T-helper 17 cell (primary cell): Measurements from ENCODE around the gene CHI3L1. TPM values are rescaled to one million over a fixed set of nuclear protein-coding genes. Genes with fewer than 3 reads are reported as not detected.

Source experiments
- ATAC-seq: fragments of 150-1000 bp; cut with Tn5 transposase; 2 replicates; pipeline ENCODE4 v1.10.0; 2021; ENCODE audit warnings: mild to moderate bottlenecking, moderate library complexity
- DNase-seq, 3 donors: peaks; one replicate each; pipeline versions ENCODE4 v3.0.0 to v3.0.0-alpha.2; 2020 to 2021
- H3K9me3 ChIP-seq: one replicate; pipeline ENCODE4 v1.7.0; 2013; ENCODE audit warnings: low read length, mild to moderate bottlenecking; ENCODE audit not compliant: control insufficient read depth, poor library complexity, severe bottlenecking
- H3K27ac Mint-ChIP-seq: one replicate; pipeline ENCODE4 v1.8.0; 2022; ENCODE audit warnings: mild to moderate bottlenecking, moderate library complexity, mixed read lengths
- H3K27me3 Mint-ChIP-seq: one replicate; pipeline ENCODE4 v1.8.0; 2022; ENCODE audit warnings: mixed read lengths
- H3K36me3 Mint-ChIP-seq: one replicate; pipeline ENCODE4 v1.8.0; 2022; ENCODE audit warnings: low read depth, mixed read lengths
- H3K4me1 Mint-ChIP-seq: one replicate; pipeline ENCODE4 v1.8.0; 2022; ENCODE audit warnings: mild to moderate bottlenecking, mixed read lengths
- H3K4me3 Mint-ChIP-seq: one replicate; pipeline ENCODE4 v1.8.0; 2022; ENCODE audit warnings: mild to moderate bottlenecking, moderate library complexity, mixed read lengths
- total RNA-seq, 4 donors: library from RNA in 2 of 4; stranded (reverse) in 2 of 4; gene quantifications; one replicate each; pipeline ENCODE4 v1.2.3 and lab custom pipeline; 2022 to 2026

Gene CHI3L1
- total RNA-seq, 2 donors from 2014 or later, result not detected

DNA sequence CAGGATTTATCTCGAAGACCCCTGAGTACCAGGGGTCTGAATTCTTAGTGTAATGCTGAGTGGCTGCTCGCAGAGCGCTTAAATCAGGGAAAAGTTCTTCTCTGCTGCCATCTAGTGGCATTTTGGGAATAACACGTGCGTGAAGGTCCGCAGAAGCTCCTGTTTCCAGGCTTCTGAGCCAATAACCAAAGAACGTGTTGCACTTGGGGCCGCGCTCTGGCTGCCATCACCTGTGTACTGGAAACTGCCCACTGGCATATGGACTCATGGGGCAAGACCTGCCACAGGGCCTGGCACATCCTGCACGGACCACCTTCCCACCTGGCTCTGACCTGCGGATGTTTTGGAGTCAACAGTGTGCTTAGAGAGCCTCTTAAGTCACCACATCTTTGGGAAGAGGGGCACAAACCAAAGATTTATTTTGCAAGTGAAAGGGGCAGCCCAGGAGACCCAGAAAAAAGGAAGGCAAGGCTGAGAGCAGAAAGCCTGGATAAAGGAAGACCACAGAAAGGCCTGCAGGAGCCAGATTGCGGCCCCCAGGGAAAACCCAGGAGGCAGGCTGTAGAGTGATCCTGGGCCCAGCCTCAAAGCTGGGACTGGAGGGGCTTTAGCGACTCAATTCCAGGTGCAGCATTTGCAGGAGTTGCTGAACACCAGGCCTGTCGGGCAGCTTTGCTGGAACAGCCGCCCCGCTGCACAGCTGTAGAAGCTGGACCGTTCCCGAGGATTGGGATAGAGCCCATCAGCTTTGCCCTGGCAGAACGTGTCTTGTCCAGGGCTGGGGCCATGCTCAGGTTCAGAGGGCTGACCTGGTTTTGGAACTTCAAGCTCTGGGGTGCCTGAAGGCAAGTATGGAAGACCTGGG is 30.0 kb upstream of the CHI3L1 start:
- peak in 2 of 3 donors; percentile 14 to 41 for DNase-seq
- ATAC-seq, result peak; percentile 64
- Mint-ChIP-seq H3K27ac (peak overlapping the region; percentile 66), H3K27me3 (peaks cover 29% of the 10 kb centered on the region), H3K4me1 (peaks cover 8% of the 10 kb centered on the region), H3K4me3 (no peak overlapping the region), H3K36me3 (peaks cover 2% of the 10 kb centered on the region)
- no peaks in the 10 kb centered on the region for H3K9me3 ChIP-seq

DNA sequence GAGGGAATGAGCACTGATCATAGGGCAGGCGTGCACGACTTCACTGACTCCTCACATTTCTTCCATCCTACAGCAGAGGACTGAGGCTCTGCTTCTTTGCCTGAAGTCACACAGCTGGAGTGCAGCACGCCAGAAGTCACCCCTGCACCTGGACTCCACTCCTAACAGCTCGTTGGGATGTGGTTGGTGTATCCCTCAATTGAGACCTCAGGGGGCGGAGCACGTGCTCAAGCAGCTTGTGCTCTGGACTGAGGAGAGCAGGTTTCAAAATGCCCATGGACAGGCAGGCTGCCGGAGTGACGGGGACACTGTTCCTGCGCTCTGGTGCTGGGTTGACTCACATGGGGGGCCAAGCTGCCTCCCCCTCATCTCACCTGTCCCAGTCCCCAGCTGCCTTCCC is 29.1 kb upstream of the CHI3L1 start:
- Mint-ChIP-seq H3K36me3 (peaks cover 2% of the 10 kb centered on the region), H3K27ac (no peak overlapping the region), H3K4me3 (no peak overlapping the region), H3K4me1 (peaks cover 8% of the 10 kb centered on the region), H3K27me3 (peaks cover 29% of the 10 kb centered on the region)
- ATAC-seq (no peak), DNase-seq (no peak)
- H3K9me3 ChIP-seq, result no peaks in the 10 kb centered on the region

DNA sequence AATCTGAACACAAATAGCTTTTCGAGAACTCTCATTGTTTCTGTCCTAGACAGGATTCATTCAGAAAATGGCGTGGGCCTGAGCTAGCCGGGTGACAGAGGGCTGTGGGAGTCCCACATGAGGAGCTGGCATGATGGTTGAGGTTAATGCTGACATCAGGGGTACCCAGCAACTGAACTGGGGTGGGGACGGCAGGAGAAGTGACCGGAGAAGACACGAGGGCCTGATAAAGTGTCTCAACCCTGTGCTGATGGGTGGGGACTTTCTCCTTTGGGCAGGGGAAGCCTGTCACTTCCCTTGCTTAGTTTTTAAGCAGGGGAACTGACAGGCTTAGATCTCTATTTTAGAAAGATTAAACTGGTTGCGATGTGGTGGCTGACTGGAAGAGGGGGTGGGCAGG is 28.4 kb upstream of the CHI3L1 start:
- no peaks in the 10 kb centered on the region for H3K9me3 ChIP-seq
- Mint-ChIP-seq H3K27me3 (peaks cover 29% of the 10 kb centered on the region), H3K36me3 (peaks cover 2% of the 10 kb centered on the region), H3K4me3 (no peak overlapping the region), H3K4me1 (peaks cover 8% of the 10 kb centered on the region), H3K27ac (no peak overlapping the region)
- ATAC-seq (no peak), DNase-seq (no peak)

DNA sequence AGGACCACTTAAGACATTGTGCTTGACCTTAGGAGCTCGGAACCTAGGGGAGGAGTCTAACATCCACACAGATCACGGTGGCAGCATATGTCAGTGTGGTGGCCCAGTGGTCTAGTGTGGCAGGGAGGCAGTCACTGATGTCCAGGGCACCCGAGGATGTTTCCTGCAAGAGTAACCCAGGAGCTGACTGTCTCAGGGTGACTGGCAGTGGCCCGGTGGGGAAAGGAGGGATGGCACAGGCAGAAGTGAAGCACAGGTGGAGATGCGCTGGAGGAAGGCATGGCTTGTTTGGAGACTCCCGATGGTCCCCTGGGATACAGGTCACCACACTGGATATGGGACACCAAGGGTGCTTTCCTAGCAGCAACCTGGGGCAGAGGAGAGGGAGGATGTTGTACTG is 26.6 kb upstream of the CHI3L1 start:
- ATAC-seq (no peak), DNase-seq (no peak)
- H3K9me3 ChIP-seq, result no peaks in the 10 kb centered on the region
- H3K27me3 Mint-ChIP-seq, result peaks cover 16% of the 10 kb centered on the region
- H3K4me3 Mint-ChIP-seq, result no peak overlapping the region
- H3K27ac Mint-ChIP-seq, result no peak overlapping the region
- H3K36me3 Mint-ChIP-seq, result no peaks in the 10 kb centered on the region
- peaks cover 8% of the 10 kb centered on the region for H3K4me1 Mint-ChIP-seq

DNA sequence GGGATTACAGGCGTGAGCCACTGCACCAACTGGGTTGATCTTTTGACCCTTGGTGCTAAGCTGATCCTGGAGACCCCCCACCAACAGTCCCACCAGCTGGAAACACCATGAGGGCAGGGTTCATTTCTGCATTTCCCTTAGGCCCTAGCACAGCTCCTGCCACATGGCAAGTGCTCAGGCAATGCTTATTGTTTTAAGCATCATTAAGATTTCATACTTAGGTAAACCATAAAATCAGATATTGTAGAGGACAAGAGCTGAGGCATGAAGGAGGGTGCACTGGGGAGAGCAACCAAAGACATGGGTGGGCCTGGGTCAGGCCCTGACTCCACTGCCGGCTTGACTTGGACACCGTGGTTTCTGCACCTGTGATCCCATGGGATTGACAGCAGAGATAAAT is 25.3 kb upstream of the CHI3L1 start:
- peaks cover 21% of the 10 kb centered on the region for H3K27me3 Mint-ChIP-seq
- ATAC-seq, result no peak
- H3K36me3 Mint-ChIP-seq, result no peaks in the 10 kb centered on the region
- peak overlapping the region; percentile 21 for H3K27ac Mint-ChIP-seq
- no peak for DNase-seq
- H3K4me1 Mint-ChIP-seq, result peaks cover 8% of the 10 kb centered on the region
- no peak overlapping the region for H3K4me3 Mint-ChIP-seq
- no peaks in the 10 kb centered on the region for H3K9me3 ChIP-seq

DNA sequence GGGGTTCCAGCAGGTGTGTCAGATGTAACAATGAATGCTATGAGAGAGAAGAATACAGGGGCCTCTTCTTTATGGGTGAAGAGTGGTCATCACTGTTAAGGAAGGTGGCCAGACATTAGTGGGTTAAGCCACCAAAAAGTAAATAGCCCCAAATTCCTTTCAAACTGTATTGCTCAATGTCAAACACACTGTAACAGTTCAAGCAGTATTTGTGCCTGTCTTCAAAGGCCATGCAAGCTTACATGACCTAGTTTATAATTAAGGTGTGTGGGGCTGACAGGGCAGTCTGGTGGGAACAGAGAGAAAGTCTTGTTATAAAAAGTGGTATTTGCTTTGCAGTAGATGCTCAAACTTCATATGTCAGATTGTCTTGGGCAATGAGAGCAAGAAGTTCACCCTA is 24.5 kb upstream of the CHI3L1 start:
- Mint-ChIP-seq H3K27me3 (peaks cover 14% of the 10 kb centered on the region), H3K27ac (no peak overlapping the region), H3K4me3 (no peak overlapping the region), H3K36me3 (no peaks in the 10 kb centered on the region), H3K4me1 (peaks cover 3% of the 10 kb centered on the region)
- ATAC-seq (no peak), DNase-seq (no peak)
- no peaks in the 10 kb centered on the region for H3K9me3 ChIP-seq

DNA sequence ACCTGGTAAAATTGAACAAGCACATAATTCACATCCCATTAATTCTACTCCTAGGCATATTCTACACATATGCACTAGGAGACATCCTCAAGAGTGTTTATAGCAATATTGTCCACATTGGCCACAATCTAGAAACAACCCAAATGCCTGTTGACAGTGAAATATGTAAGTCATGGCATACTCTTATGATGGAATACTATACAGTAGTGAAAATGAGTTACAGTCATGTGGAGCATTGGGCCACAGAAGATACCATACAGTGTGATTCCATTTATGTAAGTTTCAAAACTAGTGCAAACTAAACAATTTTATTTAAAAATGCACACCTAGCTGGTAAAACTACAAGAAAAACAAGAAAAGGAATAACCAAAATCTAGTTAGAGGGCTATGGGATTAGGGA is 23.8 kb upstream of the CHI3L1 start:
- Mint-ChIP-seq H3K36me3 (no peaks in the 10 kb centered on the region), H3K4me3 (no peak overlapping the region), H3K4me1 (peaks cover 3% of the 10 kb centered on the region), H3K27me3 (peaks cover 14% of the 10 kb centered on the region), H3K27ac (no peak overlapping the region)
- H3K9me3 ChIP-seq, result no peaks in the 10 kb centered on the region
- DNase-seq (no peak), ATAC-seq (no peak)

DNA sequence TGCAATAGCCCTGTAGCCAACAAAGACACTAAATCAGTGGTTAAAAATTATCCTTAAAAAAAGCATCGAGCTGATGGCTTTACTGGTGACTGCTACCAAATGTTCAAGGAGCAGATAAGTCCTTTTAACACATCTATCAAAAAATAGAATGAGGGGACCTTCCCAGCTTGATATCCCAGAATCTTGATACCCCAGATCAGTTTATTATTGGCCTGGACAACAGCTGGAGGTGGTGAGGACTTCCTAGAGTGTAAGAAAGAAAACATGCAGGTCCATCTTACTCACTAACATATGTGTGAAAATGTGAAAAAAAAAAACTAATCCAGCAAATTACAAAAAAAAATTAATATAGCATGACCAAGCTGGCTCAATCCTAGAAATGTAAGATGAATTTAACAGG is 21.7 kb upstream of the CHI3L1 start:
- no peak overlapping the region for H3K27ac Mint-ChIP-seq
- H3K9me3 ChIP-seq, result no peaks in the 10 kb centered on the region
- H3K36me3 Mint-ChIP-seq, result no peaks in the 10 kb centered on the region
- DNase-seq, result no peak
- H3K4me3 Mint-ChIP-seq, result no peak overlapping the region
- no peaks in the 10 kb centered on the region for H3K4me1 Mint-ChIP-seq
- H3K27me3 Mint-ChIP-seq, result peaks cover 20% of the 10 kb centered on the region
- ATAC-seq, result no peak

DNA sequence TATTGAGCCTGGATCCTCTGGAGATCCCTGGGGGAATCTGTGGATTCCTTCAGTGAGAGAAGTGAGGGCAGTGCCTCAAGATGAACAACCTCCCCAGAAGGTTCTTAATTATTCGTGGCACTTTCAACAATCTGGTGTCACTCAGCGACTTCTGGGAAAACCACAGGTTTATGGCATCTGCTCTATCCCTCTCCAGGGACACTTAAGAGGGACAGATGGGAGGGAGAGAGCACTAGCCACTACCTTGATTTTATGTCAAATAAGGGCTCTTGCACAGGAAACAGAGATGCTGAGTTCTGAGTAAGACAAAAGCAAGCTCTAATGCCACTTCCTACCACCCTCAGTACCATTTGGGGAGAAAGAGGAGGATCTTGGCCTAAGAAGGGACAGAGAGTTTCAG is 21.2 kb upstream of the CHI3L1 start:
- H3K27me3 Mint-ChIP-seq, result peaks cover 20% of the 10 kb centered on the region
- DNase-seq (no peak), ATAC-seq (no peak)
- no peaks in the 10 kb centered on the region for H3K4me1 Mint-ChIP-seq
- H3K27ac Mint-ChIP-seq, result no peak overlapping the region
- no peak overlapping the region for H3K4me3 Mint-ChIP-seq
- no peaks in the 10 kb centered on the region for H3K9me3 ChIP-seq
- no peaks in the 10 kb centered on the region for H3K36me3 Mint-ChIP-seq

DNA sequence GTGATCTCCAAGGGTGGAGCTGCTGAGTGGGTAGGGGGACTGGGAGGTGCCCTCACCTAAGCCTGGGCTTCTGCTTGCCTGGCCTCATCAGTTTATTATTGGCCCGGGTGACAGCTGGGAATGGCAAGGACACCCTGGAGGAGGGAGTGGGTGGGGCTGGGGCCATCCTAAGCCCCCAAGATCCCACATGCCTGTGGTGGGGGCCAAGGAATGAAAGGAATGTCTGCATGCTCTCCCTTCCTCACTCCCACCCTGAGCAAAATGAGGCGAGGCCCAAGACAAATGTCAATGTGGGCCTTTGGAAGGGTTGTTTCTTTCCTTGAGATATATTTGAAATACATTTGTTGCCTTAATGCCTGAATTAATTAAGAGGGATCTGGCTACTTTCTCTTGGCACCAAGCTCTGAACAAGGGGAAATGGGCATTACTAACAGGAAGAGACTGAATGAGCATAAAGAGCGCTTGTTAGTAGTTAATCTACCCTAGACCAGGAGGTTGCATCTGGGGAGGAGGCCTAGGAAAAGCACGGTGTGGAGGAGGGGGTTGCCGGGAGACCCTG is 19.7 kb upstream of the CHI3L1 start:
- Mint-ChIP-seq H3K4me1 (no peaks in the 10 kb centered on the region), H3K4me3 (no peak overlapping the region), H3K27ac (no peak overlapping the region), H3K27me3 (peaks cover 32% of the 10 kb centered on the region), H3K36me3 (no peaks in the 10 kb centered on the region)
- no peak for DNase-seq
- no peak for ATAC-seq
- no peaks in the 10 kb centered on the region for H3K9me3 ChIP-seq

DNA sequence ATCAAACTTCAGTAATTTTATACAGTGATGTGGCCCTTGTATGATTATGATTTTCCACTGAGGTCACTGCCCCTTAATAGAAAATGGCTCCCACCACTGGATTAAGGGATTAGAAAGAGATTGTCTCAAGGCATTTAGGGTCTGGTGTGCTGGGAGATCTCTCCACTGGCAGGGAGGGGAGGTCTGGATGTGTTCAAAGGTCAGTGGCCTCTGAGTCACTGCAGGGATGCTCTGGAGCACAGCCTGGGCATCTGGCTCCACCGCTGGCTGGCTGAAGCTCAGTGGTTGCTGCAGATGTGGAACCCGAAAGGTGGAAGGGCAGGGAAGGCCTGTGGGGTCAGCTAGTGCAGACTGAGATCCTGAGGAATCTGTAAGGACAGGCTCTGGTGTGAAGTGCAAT is 18.3 kb upstream of the CHI3L1 start:
- Mint-ChIP-seq H3K4me3 (no peak overlapping the region), H3K27ac (no peak overlapping the region), H3K27me3 (peaks cover 46% of the 10 kb centered on the region), H3K36me3 (peaks cover 2% of the 10 kb centered on the region), H3K4me1 (no peaks in the 10 kb centered on the region)
- H3K9me3 ChIP-seq, result no peaks in the 10 kb centered on the region
- ATAC-seq, result no peak
- DNase-seq, result no peak

DNA sequence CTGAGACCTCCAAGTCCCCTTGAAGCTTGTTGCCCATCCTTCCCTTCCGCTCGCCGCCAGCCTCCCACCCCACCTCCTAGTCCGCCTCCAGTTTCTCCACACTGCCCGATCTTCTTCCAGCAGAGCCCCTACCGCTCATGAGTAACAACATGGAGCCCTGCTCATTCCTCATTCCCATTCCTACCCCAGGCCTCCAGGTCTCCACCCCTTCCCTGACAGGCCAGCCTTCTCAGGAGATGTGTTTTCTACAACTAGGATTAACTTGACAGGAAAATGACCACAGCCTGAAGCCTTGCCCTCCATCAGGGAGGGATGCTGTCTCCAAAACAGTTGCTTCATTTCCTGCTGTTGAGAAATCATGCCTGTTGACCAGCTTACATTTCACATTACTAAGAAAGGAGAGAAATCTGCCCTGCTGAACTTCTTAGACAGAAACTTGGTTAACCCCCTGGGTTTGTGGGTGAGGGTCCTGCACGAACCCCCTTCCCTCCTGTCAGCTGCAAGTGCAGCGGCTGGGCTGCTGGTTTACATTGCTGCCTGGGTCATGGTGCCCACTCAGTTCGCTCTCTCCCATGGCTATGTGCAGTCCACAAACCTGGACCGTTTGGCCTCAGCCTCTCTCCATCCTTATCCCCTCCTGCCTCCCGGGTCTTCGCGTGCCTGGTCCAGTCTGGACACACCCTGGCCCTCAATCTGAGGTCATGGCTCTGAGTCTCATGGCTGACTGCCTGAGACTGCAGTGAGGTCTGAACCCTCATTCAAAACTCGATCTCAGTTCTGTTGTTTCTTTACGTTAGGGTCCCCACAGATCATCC is 16.1 kb upstream of the CHI3L1 start:
- ATAC-seq (no peak), DNase-seq (no peak)
- Mint-ChIP-seq H3K4me3 (no peak overlapping the region), H3K4me1 (no peaks in the 10 kb centered on the region), H3K36me3 (peaks cover 2% of the 10 kb centered on the region), H3K27me3 (peaks cover 58% of the 10 kb centered on the region), H3K27ac (no peak overlapping the region)
- H3K9me3 ChIP-seq, result no peaks in the 10 kb centered on the region

DNA sequence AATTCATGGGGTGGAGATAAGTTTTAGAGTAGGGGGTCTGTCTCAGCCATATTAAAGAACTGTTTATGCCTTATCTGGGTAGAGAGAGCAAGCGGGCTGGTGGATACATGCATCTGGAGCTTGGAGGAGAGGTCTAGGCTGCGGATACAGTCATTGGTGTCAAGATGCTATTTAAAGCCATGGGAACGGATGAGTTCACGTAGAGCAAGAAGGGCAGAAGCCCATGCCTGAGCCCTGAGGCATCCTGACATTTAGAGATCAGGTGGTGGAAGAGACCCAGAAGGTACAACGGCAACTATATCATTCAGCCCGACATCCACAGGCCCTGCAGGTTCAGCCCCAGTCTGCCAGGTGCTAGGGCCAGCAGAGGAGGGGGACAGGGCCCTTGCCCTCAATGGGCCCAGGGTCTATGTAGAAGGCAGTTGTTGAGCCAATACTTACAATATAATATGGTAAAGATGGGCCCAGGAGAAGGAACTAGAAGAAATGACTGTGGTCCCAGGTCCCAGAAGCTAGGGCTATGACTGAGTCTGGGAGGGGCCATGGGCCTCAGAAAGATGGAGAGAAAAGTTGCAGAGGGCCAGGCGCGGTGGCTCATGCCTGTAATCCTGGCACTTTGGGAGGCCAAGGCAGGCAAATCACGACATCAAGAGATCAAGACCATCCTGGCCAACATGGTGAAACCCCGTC is 15.2 kb upstream of the CHI3L1 start:
- peak overlapping the region; percentile 34 for H3K27ac Mint-ChIP-seq

More for the DNA sequence above, 15.2 kb upstream of the CHI3L1 start:
- DNase-seq, result no peak
- no peaks in the 10 kb centered on the region for H3K4me1 Mint-ChIP-seq
- H3K27me3 Mint-ChIP-seq, result peaks cover 51% of the 10 kb centered on the region
- no peaks in the 10 kb centered on the region for H3K9me3 ChIP-seq
- peaks cover 2% of the 10 kb centered on the region for H3K36me3 Mint-ChIP-seq
- ATAC-seq, result no peak
- H3K4me3 Mint-ChIP-seq, result no peak overlapping the region
